K562 (cell line): ENCODE measurements around the gene KIF5A. TPM values are rescaled to one million over a fixed set of nuclear protein-coding genes. Genes with fewer than 3 reads are reported as not detected.
A peak's percentile ranks its signal among the peaks of the same experiment; 100 is the strongest.

Experiments used
- AFF4 ChIP-seq: sonication (generic); formaldehyde crosslinking; IDR thresholded peaks from 2 replicates; pipeline ENCODE4 v1.8.0; 2023; ENCODE audit warnings: mild to moderate bottlenecking, missing genetic modification reagents
- BRCA1 ChIP-seq, 2 experiments: fragments of 450-650 bp in 1 of 2; sonication (generic) in 1 of 2; formaldehyde crosslinking in 1 of 2; IDR thresholded peaks; 2 replicates each; pipeline versions ENCODE4 v1.5.0 to v1.6.1; 2017 to 2020; ENCODE audit warnings: mild to moderate bottlenecking in 1 of 2, missing genetic modification reagents in 1 of 2
- CHD2 ChIP-seq: IDR thresholded peaks from 2 replicates; pipeline ENCODE4 v1.6.1; 2011; ENCODE audit warnings: low read depth, low read length
- EP400 ChIP-seq: fragments of 450-650 bp; IDR thresholded peaks from 2 replicates; pipeline ENCODE4 v1.6.1; 2017; ENCODE audit warnings: antibody characterized with exemption, mild to moderate bottlenecking, moderate library complexity
- HOXB6 ChIP-seq: fragments of 250-450 bp; sonication (Bioruptor Pico); IDR thresholded peaks from 2 replicates; pipeline ENCODE4 v1.5.1; 2022; ENCODE audit warnings: mild to moderate bottlenecking, borderline replicate concordance
- KDM5B ChIP-seq: fragments of 200-600 bp; sonication (generic); IDR thresholded peaks from 2 replicates; pipeline ENCODE4 v1.6.1; 2012; ENCODE audit warnings: low read depth, mild to moderate bottlenecking, moderate library complexity, low read length, control low read depth, inconsistent platforms; ENCODE audit not compliant: insufficient replicate concordance
- NR0B1 ChIP-seq: fragments of 450-650 bp; IDR thresholded peaks from one replicate; pipeline ENCODE4 v1.6.1; 2018; ENCODE audit warnings: mild to moderate bottlenecking, moderate library complexity; ENCODE audit not compliant: partially characterized antibody
- NR2C2 ChIP-seq, 2 experiments: fragments of 200-800 bp in 1 of 2; sonication (Bioruptor generic) in 1 of 2; sonication (generic) in 1 of 2; formaldehyde crosslinking in 1 of 2; IDR thresholded peaks; 2 replicates each; pipeline versions ENCODE4 v1.6.1 to v1.8.0; 2016 to 2022; ENCODE audit warnings: mild to moderate bottlenecking in 1 of 2, missing compliant biosample characterization in 1 of 2, missing genetic modification characterization in 1 of 2, missing genetic modification reagents in 1 of 2
- PTBP1 ChIP-seq: fragments of 200-400 bp; formaldehyde crosslinking; IDR thresholded peaks from 2 replicates; pipeline ENCODE4 v1.6.1; 2017; ENCODE audit warnings: low read depth, low read length
- TRIM24 ChIP-seq, 2 experiments: fragments of 450-650 bp; IDR thresholded peaks; 2 replicates each; pipeline ENCODE4 v1.6.1; 2016
- XRCC4 ChIP-seq: IDR thresholded peaks from one replicate; pipeline ENCODE4 v1.6.1; 2011; ENCODE audit not compliant: insufficient read depth, insufficient read length; ENCODE audit errors: extremely low read depth
- ZBTB11 ChIP-seq, 3 experiments: fragments of 200-800 bp in 1 of 3; fragments of 250-450 bp in 1 of 3; fragments of 450-650 bp in 1 of 3; sonication (Bioruptor Pico) in 1 of 3; sonication (Bioruptor generic) in 1 of 3; formaldehyde crosslinking in 1 of 3; IDR thresholded peaks; 2 replicates each; pipeline versions ENCODE4 v1.6.1 to v1.8.0; 2016 to 2022; ENCODE audit warnings: mild to moderate bottlenecking in 2 of 3, missing genetic modification characterization in 2 of 3, missing compliant biosample characterization in 1 of 3, moderate library complexity in 1 of 3
- ZFX ChIP-seq: sonication (generic); formaldehyde crosslinking; IDR thresholded peaks from 2 replicates; pipeline ENCODE4 v1.8.0; 2022; ENCODE audit warnings: mild to moderate bottlenecking, missing genetic modification reagents, moderate library complexity
- ZNF444 ChIP-seq: fragments of 250-450 bp; sonication (Bioruptor Pico); IDR thresholded peaks from 2 replicates; pipeline ENCODE4 v1.4.0; 2020; ENCODE audit warnings: mild to moderate bottlenecking, moderate library complexity
- ZNF707 ChIP-seq: fragments of 250-450 bp; sonication (Bioruptor Pico); conservative IDR thresholded peaks from 2 replicates; pipeline ENCODE4 v1.8.0; 2022; ENCODE audit warnings: inconsistent platforms, mild to moderate bottlenecking, moderate library complexity
- polyA plus RNA-seq, 8 experiments: library from polyadenylated mRNA; depleted of rRNA in 4 of 8; stranded (reverse) in 5 of 8; unstranded in 3 of 8; fragments of >200 nt; fragmentation: Nextera tagmentation in 2 of 8; fragmentation: Illumina TruSeq in 1 of 8; extraction: Ambion mirVana in 2 of 8; extraction: Trizol in 1 of 8; gene quantifications; 2 replicates each; pipeline versions ENCODE4 v1.2.1 to v1.2.3, GENCODE V29; 2011 to 2014; ENCODE audit warnings: inconsistent platforms in 1 of 8, missing spikeins in 1 of 8
- total RNA-seq, 7 experiments: library from RNA; depleted of rRNA in 6 of 7; stranded (reverse); fragments of >200 nt in 6 of 7; fragmentation: Illumina TruSeq in 2 of 7; extraction: Trizol in 2 of 7; gene quantifications; 2 replicates each; pipeline versions ENCODE4 v1.2.1 to v1.2.3, GENCODE V29; 2011 to 2021; ENCODE audit warnings: low replicate concordance in 1 of 7

Gene KIF5A
- total and polyA plus RNA-seq, 9 of the 15 experiments (the other 6 are each of a cell fraction or from before 2014, with no cell fraction given), result 3.4 to 17.7 (median 8.0) TPM

GRCh38 chr12:57546438-57547287, 3.2 kb upstream of the KIF5A start, which contains the start of gene DCTN2 (continued):
- TF ChIP-seq ZBTB11 (CRISPR knock-in tag; IDR thresholded peaks at IDR 0.05) (peak in 2 of 3 experiments; percentile 29 to 74; a peak in 3 of 6 replicates), ZNF444 (CRISPR knock-in tag) (no peak), ZFX (CRISPR knock-in tag) (peak; percentile 92), NR2C2 (CRISPR knock-in tag; IDR thresholded peaks at IDR 0.05) (0 out of 2 replicates have a peak, but pooled peaks have one; percentile 16), NR2C2 (tag; IDR thresholded peaks at IDR 0.05) (peak; percentile 36; the same call in 1 of the 2 replicates), NR0B1 (no peak), TRIM24 (IDR thresholded peaks at IDR 0.05) (no peak), HOXB6 (CRISPR knock-in tag) (no peak), BRCA1 (IDR thresholded peaks at IDR 0.05) (no peak), BRCA1 (CRISPR knock-in tag; IDR thresholded peaks at IDR 0.05) (0 out of 2 replicates have a peak, but pooled peaks have one; percentile 38), KDM5B (peak; percentile 27), EP400 (peak; percentile 52; the same call in 1 of the 2 replicates), CHD2 (peak; percentile 99), AFF4 (CRISPR knock-in tag) (no peak), XRCC4 (no peak), PTBP1 (no peak), ZNF707 (CRISPR knock-in tag) (no peak)
